GM18519 (cell line): ENCODE results near the gene COL18A1.
"Not testable (repeated sequence)": the region's sequence is repeated elsewhere in the genome, so short reads cannot be mapped to it uniquely, and the experiment has no call there.

Source experiments
- ATAC-seq: cut with Tn5 transposase; IDR thresholded peaks from one replicate; pipeline ENCODE4 v1.9.1; 2021; ENCODE audit warnings: mild to moderate bottlenecking, moderate library complexity; ENCODE audit not compliant: unreplicated experiment, low FRiP score

The COL18A1 gene

DNA sequence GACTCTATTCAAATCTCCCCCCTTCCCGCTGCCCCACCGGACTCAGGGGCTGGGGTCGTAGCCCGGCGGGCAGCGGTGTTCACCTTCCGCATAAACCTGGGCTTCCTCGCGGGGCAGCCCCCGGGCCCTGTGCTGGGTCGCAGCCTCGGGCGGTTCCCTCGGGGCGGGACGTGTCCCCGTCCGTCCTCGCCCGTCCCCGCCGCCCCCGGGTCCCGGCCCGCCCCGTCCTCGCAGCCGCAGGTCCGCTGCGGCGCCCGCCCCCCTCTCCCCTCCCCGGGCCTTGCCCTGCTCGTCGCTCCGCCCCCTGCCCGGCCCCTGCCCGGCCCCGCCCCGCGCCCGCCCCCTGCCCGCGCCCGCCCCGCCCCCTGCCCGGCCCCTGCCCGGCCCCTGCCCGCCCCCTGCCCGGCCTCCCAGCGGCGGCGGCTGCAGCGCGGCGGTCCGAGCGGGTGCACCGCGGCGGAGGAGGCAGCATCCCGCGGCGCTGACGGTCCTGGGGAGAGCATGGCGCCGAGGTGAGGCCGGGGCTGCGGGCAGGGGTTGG is at the start of gene COL18A1:
Gene COL18A1 (plus strand): TSS at position 436 of the 541 bp plus-strand sequence. CDS start 66 bp downstream, at position 502.
- ATAC-seq: no peak

DNA sequence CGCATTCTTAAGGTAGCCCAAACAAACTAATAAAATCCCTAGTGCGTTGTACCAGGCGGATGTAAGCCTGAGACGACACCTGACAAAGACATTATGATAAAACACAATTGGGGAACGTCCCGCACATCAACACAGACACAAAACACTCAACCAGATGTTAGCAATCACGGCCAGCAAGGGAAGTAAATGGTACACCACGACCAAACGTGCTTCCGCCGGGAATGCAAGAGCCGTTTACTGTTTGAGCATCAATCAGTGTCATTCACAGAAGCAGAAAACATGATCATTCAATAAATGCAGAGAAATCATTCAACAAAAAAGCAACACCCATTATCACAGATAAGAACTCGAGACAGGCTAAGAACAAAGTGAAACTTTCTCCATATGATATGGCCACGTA is 49.4 kb upstream of the COL18A1 start:
- no peak for ATAC-seq

DNA sequence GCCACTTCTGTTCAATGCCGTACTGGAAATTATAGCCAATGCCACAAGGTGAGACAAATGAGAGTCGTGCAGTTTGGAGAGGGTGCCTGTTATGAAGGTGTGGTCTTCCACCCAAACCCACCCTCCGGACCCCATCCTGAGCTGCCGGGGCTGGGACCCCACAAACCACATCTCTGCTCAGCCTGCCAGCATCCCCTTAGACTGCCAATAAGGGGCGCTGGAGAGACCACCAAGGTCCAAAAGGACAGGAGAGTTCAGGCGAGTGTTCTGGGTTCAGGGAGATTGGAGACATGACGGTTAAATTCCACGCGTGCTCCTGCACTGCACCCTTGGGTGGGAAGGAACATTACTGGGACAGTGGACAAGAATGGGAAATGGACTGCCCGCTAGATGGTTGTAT is 48.7 kb upstream of the COL18A1 start:
- ATAC-seq: no peak

DNA sequence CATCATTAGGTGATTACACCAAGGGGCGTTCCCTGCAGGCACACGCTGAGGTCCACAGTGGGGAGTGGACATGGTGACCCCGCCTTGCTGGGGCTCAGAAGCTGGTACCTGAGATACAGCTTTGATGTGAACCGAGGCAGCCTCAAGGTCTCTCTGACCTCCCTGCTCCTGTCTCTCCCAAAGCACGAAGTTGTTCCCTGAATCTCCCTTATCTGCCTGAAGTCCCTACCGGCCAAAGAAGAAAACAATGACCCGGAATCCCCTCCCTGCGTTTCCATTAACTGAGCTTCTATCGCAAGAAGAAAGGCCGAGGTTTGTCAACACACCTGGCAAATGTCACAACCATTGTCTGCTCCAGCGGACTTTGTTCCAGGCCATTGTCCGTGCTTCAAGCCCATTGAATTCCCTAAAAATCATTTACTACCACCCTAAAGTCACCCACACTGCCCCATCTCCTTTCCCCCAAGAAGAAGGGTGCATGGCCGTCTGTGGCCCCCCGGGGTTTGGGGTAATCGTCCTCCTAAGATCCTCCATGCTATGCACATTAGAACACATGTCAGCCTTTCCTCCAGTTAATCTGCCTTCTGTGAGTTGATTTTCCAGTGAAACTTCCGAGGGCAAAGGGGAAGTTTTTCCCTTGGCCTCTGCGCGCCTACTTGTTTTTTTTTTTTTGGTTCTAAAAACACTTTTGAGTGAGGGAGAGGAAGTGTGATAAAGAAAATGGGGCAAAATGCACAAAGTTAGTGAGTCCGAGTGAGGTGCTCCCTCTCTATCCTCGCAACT is 48.1 kb upstream of the COL18A1 start:
- ATAC-seq: no peak

DNA sequence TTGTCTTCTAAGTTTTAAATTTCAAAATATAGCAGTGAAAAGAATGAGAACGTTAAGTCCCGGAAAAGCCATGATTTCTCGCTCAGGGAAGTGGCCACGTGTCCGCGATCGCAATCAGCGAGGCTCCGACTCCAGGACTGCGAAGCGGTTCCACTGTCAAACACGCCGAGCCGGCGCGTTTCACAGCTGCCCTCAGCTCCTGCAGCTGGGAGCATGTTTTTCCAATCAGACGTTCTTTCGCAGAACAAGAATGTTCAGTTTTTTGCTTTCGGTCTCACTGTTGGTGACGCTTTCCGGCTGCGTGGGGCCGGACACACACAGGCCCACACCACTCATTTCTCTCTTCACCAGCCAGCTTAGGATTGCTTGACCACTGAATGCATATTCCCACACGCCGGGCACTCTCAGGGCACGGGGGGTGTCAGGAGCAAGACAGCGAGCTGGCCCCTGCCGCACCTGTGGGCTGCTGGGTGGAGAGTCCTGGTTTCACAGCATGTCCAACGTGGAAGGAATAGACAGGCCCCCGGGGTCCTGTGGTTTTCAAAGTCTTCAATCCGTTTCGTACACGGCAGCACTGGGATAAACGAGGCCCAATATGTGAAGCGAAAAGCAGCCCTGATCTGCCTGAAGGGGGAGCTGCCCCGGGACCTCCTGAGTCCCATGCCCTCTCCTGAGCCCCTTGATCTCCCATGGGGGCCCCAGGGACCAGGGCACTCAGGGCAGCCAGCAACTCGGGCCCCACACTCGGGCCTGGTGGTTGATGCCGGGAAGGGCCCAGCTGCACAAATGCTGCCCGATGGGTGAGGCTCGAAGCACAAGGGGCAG is 47.3 kb upstream of the COL18A1 start:
- ATAC-seq: no peak

DNA sequence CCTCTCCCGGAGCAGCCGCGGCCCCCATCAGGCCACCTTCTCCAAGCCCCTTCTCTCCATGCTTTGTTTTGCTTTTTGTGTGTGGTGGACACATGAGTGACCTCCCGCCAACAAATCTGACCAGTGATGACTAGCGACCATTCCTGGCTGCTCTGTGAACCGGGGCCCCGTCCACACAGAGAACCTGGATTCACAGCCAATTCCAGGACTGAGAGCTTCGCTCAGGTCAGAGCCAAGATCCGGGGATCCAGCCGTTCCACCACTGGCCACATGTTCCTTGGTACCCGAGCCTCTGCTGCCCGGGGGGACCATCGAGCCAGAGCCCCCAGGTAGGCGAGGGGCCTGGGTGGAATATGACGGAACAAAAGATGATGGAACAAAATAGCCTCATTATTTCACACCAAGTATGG is 46.7 kb upstream of the COL18A1 start:
- ATAC-seq: no peak

DNA sequence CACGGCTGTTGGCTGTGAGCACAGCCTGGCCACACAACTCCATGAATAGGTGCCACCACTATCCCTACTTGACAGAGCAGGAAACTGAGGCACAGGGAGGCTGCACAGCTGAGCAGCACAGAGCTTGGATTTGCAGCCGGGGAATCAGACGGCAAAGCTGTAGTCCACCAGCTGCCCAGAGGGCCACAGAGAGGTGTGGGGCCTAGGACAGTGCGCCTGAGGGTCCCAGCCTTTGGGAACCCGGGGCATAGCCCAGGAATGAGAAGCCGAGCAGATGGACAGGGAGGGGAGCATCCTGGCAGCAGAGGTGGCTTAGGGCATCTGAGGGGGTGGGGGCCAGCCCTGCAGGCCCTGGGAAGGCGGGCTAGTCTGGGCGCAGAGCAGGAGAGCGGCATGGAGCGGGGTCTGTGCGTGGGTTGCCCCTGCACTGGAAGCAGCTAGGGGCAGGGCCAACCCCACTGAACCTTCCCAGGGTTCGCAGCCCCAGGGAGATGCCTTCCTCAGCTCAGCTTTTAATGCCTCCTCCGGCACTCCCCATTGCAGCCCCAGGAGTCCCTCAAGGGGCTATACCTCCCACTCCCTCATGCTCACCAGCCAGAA is 46.2 kb upstream of the COL18A1 start:
- no peak for ATAC-seq

DNA sequence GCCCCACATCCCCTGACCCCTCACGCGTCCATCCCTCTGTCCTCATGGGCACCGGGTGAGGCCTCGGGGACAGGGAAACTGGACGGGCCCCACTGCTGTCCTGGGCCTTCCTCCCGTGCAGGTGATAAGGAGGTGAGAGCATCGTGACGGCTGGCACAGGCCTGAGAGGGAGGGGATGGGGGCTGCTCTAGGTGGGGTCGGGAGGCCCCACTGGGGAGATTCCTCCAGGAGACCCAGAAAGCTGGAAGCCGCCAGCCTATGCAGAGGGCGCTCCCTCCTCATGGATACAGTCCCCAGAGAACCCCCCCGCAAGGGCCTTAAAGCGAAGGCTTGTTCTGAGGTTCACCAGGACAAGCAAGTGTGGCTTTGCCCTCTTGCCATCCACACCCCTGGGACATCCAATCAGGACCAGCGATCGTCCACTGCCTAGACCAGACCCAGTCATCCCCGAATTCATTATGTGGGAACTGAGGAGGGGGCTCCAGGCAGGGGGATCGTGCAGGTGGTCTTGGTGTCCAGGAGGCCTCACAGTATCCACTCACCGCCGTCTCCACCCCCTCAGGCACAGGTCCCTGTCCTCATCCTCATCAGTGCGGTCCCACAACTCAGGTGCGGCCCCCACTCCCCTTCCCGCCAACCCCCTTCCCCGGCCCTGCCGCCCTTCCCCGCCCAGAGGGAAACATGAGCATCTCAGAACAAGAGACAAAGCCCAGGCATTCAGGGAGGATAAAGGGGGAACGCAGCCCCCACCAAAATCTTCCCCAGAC is 45.3 kb upstream of the COL18A1 start:
- ATAC-seq: no peak

DNA sequence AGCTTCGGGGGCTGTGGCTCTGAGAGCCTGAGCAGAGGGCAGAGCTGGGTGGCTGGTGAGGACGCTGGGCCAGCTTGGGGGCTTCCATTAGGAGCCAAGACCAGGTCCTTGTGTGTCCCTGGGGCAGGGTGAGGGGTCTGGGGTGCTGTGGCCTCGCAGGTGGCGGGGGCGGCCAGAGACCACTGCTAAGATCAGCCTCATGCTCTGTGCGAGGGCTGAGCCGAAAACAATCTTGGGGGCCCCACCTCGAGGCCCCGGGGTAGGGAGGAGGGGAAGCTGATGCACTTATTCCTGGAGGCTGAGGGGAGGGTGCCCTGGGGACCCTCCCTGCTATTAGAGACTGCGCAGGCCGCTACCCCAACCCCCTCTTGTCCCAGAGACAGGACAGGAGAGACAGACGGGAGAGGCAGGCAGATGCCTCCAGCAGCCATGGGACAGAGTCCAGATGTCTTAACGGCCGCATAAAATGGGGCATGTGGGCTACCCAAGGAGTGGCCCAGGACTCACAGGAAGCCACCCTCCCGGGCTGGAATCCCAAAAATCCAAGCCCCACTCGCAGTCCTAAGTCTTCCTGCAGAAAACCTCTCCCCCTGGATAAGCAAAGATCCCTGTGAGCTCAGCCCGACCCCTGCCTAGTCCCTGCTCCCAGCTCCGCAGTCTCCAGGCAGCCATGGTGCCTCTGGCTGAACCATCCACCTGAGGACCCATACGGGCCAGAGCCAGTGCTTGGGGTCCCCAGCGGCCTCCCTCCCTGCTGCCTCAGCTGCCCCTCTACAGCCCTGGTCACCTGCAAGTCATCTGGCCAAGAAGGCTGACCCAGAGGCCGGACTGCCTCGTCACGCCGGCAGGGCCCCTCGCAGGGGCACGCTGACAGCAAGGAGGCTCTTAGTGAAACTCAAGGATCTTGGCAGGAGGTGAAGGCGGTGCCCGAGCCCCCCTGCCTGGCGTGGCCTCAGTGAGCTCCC is 43.6 kb upstream of the COL18A1 start:
- ATAC-seq: no peak

DNA sequence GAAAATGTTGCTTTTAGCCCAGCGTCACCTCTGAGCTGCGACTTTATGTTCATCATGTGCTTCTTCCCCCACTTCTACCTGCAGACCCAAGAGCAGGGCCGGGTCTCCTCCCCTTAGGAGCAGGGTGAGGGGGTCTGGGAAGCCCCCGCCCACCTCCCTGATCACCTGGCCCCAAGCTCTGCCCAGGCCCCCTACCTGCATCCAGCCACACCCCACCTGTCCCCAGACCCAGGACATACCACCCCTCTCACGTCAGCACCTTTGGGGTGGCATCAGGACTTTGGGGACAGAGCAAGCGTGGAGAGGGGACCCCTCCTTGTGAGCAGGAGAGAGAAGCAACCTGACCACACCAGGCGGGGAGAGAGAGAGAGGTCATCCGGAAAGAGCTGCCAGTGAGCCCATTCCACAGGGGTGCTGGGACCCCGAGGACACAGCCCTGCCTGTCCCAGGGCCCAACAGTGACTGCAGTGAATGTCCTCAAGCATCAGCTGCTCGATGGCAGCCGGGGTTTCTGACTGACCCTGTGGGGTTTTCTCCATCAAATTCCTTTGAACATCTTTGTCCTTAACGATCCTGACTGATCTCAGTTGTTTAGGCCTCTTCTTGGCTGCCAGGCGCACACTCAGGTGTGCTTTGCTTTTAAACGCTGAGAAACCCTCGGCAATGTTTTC is 42.8 kb upstream of the COL18A1 start:
- ATAC-seq: no peak

DNA sequence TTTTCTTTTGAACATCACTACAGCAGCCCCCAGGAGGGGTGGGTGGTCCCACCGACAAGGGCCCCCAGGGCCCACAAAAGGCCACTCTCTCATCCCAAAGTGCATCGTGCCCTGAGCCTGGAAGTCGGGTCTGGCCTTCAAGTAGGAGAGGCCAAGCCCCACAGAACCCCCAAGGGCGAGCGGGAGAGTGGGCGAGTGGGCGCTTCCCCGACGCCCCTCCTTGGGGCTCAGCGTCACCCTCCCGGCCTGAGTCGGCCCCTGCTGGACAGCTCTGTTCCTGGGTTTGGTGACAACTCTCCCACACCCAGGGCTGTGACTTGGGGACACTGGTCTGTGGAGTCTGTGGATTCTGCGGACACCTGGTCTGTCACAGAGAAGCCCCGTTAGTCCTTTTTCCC is 42.2 kb upstream of the COL18A1 start:
- ATAC-seq: no peak

DNA sequence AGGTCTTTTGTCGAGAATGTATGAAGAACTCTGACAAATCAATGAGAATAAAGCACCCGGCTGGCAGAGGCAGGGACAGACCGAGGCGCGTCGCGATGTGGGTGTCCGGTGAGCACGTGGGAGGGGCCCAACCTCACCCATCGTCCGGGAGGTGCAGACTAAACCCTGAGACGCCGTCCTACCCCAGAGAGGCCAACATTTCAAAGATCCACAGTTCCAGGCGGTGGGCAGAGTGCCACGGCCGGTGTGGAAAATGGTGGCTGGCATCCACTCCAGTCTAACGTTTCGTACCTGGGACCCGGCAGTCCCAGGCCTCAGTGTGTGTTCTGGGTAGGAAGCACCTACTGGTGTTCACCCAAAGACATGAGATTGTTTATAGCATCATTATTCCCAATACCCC is 41.7 kb upstream of the COL18A1 start:
- not testable (repeated sequence) for ATAC-seq

DNA sequence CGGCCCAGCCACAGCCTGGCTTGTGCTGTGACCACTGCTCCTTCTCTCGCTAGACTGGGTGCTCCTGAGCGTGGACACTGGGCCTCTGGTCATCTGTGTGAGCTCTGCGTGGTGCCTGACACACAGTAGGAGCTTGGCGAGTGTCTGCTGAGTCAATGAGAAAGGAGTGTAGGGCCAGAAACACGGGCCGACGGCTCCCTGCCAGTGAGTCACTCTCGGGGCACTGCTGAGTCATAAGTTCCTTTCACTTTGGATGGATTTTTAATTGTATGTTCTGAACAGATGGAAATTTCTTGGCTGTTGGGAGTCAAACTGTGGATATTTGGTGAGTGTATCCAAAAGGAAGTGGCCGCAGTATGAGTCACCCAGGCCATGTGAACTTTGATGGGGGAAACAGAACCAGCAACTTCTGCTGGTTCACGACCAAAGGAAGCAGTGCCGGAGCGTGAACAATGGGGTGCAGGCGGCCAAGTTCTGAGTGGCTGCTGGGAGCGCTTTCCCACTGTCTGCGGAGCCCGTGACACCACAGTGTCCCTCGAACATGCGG is 41.0 kb upstream of the COL18A1 start:
- ATAC-seq: no peak

DNA sequence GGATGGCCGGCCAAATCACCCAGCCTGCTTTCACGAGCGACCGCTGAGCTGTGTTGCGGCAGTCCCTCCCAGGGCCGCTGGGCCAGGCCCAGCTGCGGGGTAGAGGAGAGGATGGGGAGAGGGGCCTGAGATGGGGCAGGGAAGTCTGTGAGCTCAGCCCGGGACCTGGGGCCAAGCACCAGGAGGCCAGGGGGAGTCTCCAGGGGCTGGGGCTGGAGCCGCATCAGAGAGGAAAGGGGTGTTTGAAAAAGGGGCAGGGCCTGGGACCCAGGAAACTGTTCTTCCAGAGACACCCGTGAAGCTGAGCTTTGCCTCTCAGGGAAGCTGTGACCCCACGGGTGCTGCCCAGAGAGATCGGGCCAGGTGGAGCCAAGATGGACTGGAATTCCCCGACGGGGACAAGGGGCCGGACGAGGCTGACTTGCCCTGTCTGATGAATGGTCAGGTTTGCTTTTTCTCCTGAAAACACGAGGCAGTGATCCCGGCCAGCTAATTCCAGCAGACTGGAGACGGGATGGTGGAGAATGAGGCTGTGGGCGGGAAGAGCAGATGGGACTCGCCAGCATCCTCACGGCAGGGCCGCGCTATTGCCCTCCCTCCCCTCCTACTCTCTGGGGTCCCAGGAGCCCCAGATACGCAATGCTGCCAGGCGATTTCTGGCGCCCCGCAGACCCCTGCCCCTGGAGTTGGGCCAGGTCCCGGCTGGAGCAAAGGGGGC is 40.3 kb upstream of the COL18A1 start:
- no peak for ATAC-seq

DNA sequence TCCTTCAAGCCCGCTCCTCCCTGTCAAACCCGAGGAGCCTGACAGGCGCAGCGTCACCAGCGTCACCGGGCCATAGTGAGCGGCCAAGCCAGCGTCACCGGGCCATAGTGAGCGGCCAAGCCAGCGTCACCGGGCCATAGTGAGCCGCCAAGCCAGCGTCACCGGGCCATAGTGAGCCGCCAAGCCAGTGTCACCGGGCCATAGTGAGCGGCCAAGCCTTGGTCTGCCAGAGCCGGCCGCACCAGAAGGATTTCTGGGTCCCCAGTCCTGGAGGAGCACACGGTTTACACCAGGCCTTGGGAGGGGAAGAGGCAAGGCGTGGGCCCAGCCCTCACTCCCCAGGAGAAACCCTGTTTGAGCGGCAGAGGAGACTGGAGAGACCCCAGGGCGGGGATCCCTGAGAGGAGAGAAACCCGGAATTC is 39.8 kb upstream of the COL18A1 start:
- ATAC-seq: no peak

DNA sequence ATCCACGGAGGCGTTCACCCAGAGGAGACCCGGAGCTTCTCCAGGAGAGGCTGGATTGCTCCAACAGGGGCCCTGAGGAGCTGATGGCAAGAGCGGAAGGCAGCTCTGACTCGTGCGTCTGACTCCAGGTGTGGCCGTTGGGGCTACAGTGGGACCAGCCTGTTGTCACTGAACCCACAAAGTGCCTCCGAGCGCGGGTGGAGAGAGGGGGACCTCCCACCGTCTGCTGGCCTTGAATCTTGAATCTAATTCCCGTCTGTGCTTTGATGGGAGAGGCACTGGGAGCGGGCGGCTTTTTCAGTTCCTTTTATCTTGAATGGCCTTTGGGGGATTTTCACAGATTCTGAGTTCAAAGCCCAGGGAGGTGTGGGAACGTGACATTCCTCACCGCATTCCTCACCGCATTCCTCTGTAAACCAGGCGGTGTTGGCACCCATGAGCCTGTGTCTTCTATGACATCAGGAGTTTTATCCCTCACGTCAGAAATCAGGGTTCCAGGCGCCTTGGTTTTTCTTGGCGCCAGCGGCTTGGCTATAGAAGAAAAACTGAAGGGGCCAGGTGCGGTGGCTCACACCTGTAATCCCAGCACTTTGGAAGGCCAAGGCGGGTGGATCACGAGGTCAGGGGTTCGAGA is 39.2 kb upstream of the COL18A1 start:
- ATAC-seq: no peak

DNA sequence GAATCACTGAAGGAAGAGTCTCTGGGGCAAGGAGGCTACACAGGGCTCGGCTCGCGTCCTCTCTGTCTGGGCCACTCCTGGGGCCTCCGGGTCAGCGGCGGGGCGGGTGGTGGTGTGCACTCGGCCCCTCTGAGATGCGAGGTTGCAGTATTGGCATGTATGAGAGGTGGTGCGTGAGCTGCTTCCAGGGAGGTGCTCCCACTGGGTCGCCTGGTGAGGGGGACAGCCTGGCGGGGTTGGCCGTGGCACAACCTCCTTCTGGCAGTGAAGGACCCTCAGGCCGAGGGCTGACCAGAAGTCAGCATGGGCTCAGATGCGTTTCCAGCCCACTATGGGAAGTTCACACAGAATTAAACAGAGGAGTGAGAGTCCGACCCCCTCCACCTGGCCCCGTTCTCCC is 38.5 kb upstream of the COL18A1 start:
- ATAC-seq: no peak
